ENCODE data around the gene PAXIP1.

GRCh38 chr7:154965014-154965413 lies 37.9 kb downstream of the PAXIP1 start:
- TF ChIP-seq CTCF (conservative IDR thresholded peaks at IDR 0.05 in 1 of 2, IDR thresholded peaks at IDR 0.05 in 1 of 2; ENCODE audit: extremely low read depth in 1 of 2, insufficient read depth in 1 of 2, low read depth in 1 of 2, low read length in 2 of 2) (no peak), EZH2 (IDR thresholded peaks at IDR 0.05; ENCODE audit: borderline replicate concordance, low read length) (no peak)
